Activated T-cell treated with anti-CD3 and anti-CD28 coated beads for 4 hours (primary cell): ENCODE results near the gene AGT.
"Not testable (repeated sequence)": the region's sequence is repeated elsewhere in the genome, so short reads cannot be mapped to it uniquely, and the experiment has no call there.

Source experiments
- DNase-seq: peaks from one replicate; pipeline ENCODE4 v3.0.0-alpha.2; 2020

The AGT gene

GRCh38 chr1:230706887-230707731 is 6.8 kb downstream of the AGT start:
- DNase-seq, result no peak

GRCh38 chr1:230706020-230706699 is 7.8 kb downstream of the AGT start:
- DNase-seq, result no peak

GRCh38 chr1:230705289-230706019 is 8.5 kb downstream of the AGT start:
- no peak for DNase-seq

GRCh38 chr1:230704830-230705229 is 9.1 kb downstream of the AGT start:
- no peak for DNase-seq

GRCh38 chr1:230703679-230704385 is 10.1 kb downstream of the AGT start:
- DNase-seq, result no peak

- no peak for DNase-seq
Observed at GRCh38 chr1:230702934-230703678, 10.8 kb downstream of the AGT start.

GRCh38 chr1:230701895-230702768 is 11.8 kb downstream of the AGT start:
- no peak for DNase-seq

- no peak for DNase-seq
Observed at GRCh38 chr1:230701434-230701833, 12.5 kb downstream of the AGT start.

- DNase-seq, result no peak
Observed at GRCh38 chr1:230700132-230700531, 13.8 kb downstream of the AGT start.

- DNase-seq, result no peak
Observed at GRCh38 chr1:230699716-230700115, 14.2 kb downstream of the AGT start.

GRCh38 chr1:230698964-230699363 is 15.0 kb downstream of the AGT start:
- not testable (repeated sequence) for DNase-seq

- DNase-seq, result no peak
Observed at GRCh38 chr1:230698130-230698529, 15.8 kb downstream of the AGT start.

GRCh38 chr1:230696722-230697437 is 17.0 kb downstream of the AGT start:
- DNase-seq, result no peak

GRCh38 chr1:230696218-230696617 is 17.7 kb downstream of the AGT start:
- no peak for DNase-seq

GRCh38 chr1:230694991-230695390 is 18.9 kb downstream of the AGT start:
- DNase-seq, result no peak

GRCh38 chr1:230694464-230694863 is 19.5 kb downstream of the AGT start:
- no peak for DNase-seq

GRCh38 chr1:230693777-230694176 is 20.1 kb downstream of the AGT start:
- DNase-seq, result no peak

GRCh38 chr1:230693221-230693620 is 20.7 kb downstream of the AGT start:
- no peak for DNase-seq

- no peak for DNase-seq
Observed at GRCh38 chr1:230691615-230692014, 22.3 kb downstream of the AGT start.

GRCh38 chr1:230690101-230690500 is 23.8 kb downstream of the AGT start:
- no peak for DNase-seq

GRCh38 chr1:230686747-230687146 is 27.2 kb downstream of the AGT start:
- no peak for DNase-seq
